Uterus (tissue), 4 donors: Measurements from ENCODE around the gene FAM13C. TPM values are rescaled to one million over a fixed set of nuclear protein-coding genes. Genes with fewer than 3 reads are reported as not detected.

Experiments
- DNase-seq, 2 donors: peaks; one replicate each; pipeline ENCODE4 v3.0.0-alpha.2; 2019 to 2020
- H3K27ac ChIP-seq, 2 donors: fragments of 200-600 bp; sonication (generic); 1 replicate in 1 of 2; 2 replicates in 1 of 2; pipeline ENCODE4 v1.5.1; 2016 to 2018
- H3K27me3 ChIP-seq, 2 donors: fragments of 200-600 bp; sonication (generic); one replicate each; pipeline ENCODE4 v1.5.1; 2018 to 2019; ENCODE audit warnings: control low read depth in 1 of 2
- H3K36me3 ChIP-seq, 2 donors: fragments of 200-600 bp; sonication (generic); one replicate each; pipeline ENCODE4 v1.5.1; 2019; ENCODE audit warnings: control low read depth in 1 of 2
- H3K4me1 ChIP-seq, 2 donors: fragments of 200-600 bp; sonication (generic); one replicate each; pipeline ENCODE4 v1.5.1; 2018 to 2019; ENCODE audit warnings: control low read depth in 1 of 2
- H3K4me3 ChIP-seq, 2 donors: fragments of 200-600 bp; sonication (generic); 1 replicate in 1 of 2; 2 replicates in 1 of 2; pipeline ENCODE4 v1.5.1; 2018 to 2019; ENCODE audit warnings: mild to moderate bottlenecking in 1 of 2
- H3K9me3 ChIP-seq, 2 donors: fragments of 200-600 bp; sonication (generic); one replicate each; pipeline ENCODE4 v1.5.1; 2019; ENCODE audit warnings: control low read depth in 1 of 2
- POLR2A ChIP-seq, 2 donors: fragments of 450-650 bp; IDR thresholded peaks; one replicate each; pipeline ENCODE4 v1.6.1; 2016; ENCODE audit warnings: antibody characterized with exemption in 2 of 2, mild to moderate bottlenecking in 1 of 2, moderate library complexity in 1 of 2
- intact Hi-C: fragments of 100-400 bp; cut with DNase I; formaldehyde crosslinking; loops from one replicate; pipeline ENCODE4 v1.15.1; 2023; ENCODE audit warnings: low total_unique reads
- total RNA-seq, 4 donors: library from RNA; depleted of rRNA in 3 of 4; stranded (reverse); fragments of >200 nt in 3 of 4; gene quantifications; one replicate each; pipeline versions ENCODE4 v1.1.0 to v1.2.4, GENCODE V29; 2014 to 2023
- TF ChIP-seq, protein P1 (sequence below), 4 experiments: fragments of 200-600 bp in 2 of 4; fragments of 450-650 bp in 2 of 4; sonication (generic) in 2 of 4; IDR thresholded peaks; one replicate each; pipeline ENCODE4 v1.5.1; 2016 to 2019; ENCODE audit warnings: antibody characterized with exemption in 4 of 4, mild to moderate bottlenecking in 2 of 4, moderate library complexity in 1 of 4
- donor health status: DM: yes; HTN: yes; CAD: no.

FAM13C gene
- total RNA-seq, 4 donors from 2014 or later: 18.7 to 29.2 (median 23.2) TPM

DNA sequence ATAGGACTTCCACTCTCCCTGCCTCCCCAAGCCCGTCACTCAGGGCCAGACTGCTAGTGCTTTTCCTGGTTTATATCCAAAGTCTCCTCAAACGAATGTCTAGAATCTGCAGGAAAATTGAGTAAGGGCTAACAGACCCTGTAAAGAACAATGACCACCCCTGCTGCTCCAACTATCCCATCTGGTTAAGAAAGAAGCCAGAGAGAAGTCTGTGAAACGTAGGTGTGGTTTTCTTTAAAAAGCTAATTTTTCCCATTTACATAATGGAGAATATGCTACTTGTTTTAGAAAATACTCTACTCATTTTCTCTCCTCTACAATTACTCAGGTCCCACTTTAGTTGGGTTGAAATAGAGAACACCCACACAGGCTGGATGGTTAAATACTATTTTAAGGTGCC, 72.5 kb downstream of the FAM13C start:
- H3K36me3 ChIP-seq: no peaks in the 10 kb centered on the region
- H3K9me3 ChIP-seq: no peaks in the 10 kb centered on the region
- DNase-seq: no peak
- no peak overlapping the region for H3K4me3 ChIP-seq
- H3K4me1 ChIP-seq: no peaks in the 10 kb centered on the region
- no peak overlapping the region for H3K27ac ChIP-seq
- intact Hi-C loops: no loop called here
- no peaks in the 10 kb centered on the region for H3K27me3 ChIP-seq
- TF ChIP-seq POLR2A (IDR thresholded peaks at IDR 0.05): no peak
- TF ChIP-seq, protein P1, sequence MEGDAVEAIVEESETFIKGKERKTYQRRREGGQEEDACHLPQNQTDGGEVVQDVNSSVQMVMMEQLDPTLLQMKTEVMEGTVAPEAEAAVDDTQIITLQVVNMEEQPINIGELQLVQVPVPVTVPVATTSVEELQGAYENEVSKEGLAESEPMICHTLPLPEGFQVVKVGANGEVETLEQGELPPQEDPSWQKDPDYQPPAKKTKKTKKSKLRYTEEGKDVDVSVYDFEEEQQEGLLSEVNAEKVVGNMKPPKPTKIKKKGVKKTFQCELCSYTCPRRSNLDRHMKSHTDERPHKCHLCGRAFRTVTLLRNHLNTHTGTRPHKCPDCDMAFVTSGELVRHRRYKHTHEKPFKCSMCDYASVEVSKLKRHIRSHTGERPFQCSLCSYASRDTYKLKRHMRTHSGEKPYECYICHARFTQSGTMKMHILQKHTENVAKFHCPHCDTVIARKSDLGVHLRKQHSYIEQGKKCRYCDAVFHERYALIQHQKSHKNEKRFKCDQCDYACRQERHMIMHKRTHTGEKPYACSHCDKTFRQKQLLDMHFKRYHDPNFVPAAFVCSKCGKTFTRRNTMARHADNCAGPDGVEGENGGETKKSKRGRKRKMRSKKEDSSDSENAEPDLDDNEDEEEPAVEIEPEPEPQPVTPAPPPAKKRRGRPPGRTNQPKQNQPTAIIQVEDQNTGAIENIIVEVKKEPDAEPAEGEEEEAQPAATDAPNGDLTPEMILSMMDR (IDR thresholded peaks at IDR 0.05): no peak

DNA sequence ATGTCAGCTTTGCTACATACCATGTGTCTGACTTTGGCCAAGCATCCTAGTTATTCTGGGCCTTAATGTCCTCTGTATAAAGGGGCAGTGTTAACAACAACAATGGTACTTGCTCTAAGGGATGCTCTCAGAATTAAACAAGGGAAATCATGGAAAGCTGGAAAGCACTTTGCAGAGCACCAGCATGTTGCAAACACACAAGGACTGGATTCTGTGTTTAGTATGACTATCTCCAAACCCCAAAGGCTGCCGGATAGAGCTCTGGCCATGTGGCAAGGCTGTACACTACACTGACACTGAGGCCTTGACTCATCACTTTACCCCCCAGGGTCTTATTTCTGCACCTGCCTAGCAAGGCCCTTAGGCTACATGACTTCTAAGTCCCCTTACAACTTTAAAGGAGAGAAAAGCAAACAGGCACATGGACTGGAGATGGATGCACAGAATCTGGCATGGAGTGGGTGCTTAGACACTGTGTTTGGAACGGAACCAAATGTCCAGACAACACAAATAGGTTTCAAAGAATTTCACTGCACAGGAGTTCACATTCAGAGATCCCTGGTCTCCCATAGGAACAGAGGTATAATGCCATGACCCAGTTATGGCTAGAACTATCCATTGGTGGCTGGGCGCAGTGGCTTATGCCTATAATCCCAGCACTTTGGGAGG, 74.6 kb downstream of the FAM13C start:
- intact Hi-C loops: no loop called here
- DNase-seq: no peak
- H3K9me3 ChIP-seq: no peaks in the 10 kb centered on the region
- no peak overlapping the region for H3K27ac ChIP-seq
- no peak overlapping the region for H3K4me3 ChIP-seq
- TF ChIP-seq POLR2A (IDR thresholded peaks at IDR 0.05): no peak
- TF ChIP-seq, protein P1 (IDR thresholded peaks at IDR 0.05): no peak
- no peaks in the 10 kb centered on the region for H3K4me1 ChIP-seq
- no peaks in the 10 kb centered on the region for H3K36me3 ChIP-seq
- H3K27me3 ChIP-seq: no peaks in the 10 kb centered on the region

DNA sequence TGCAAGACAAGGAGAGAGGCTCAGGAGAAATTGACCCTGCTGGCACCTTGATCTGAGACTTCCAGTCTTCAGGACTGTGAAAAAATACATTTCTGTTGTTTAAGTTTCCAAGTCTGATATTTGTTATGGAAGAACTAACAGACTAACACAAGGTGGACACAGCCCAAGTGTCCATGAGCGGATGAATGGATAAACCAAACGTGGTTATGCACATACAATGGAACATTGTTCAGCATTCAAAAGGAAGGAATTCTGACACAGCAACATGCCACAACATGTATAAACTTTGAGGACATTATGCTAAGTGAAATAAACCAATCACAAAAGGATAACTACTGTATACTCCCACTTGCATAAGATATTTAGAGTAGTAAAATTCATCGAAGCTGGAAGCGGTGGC, 76.5 kb downstream of the FAM13C start:
- intact Hi-C loops: no loop called here
- no peak overlapping the region for H3K27ac ChIP-seq
- H3K36me3 ChIP-seq: no peaks in the 10 kb centered on the region
- no peak for TF ChIP-seq POLR2A (IDR thresholded peaks at IDR 0.05)
- TF ChIP-seq, protein P1 (IDR thresholded peaks at IDR 0.05): no peak
- no peak for DNase-seq
- no peaks in the 10 kb centered on the region for H3K9me3 ChIP-seq
- H3K4me3 ChIP-seq: no peak overlapping the region
- no peaks in the 10 kb centered on the region for H3K27me3 ChIP-seq
- H3K4me1 ChIP-seq: no peaks in the 10 kb centered on the region

DNA sequence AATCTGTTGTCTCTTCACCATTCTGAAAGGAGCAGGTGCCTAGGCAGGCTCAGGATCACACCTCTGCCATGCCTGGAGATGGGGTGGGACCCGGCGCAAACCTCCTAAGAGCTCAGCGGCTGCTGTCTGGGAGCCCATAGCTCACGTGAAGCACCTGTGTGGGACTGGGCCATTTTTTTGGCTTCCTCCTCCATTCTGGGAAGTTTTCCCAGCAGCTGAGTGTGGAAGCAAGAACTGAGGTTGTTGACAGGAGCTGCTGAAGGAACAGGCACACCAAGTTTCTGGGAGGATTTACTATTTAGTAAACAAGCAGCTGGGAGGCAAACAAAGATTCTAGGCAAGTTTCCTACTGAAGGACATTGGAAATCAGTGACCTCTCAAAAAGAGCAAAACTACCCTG, 77.3 kb downstream of the FAM13C start:
- Histone ChIP-seq H3K9me3 (no peaks in the 10 kb centered on the region), H3K36me3 (no peaks in the 10 kb centered on the region), H3K27ac (no peak overlapping the region), H3K27me3 (no peaks in the 10 kb centered on the region), H3K4me3 (no peak overlapping the region), H3K4me1 (no peaks in the 10 kb centered on the region)
- TF ChIP-seq POLR2A (IDR thresholded peaks at IDR 0.05): no peak
- TF ChIP-seq, protein P1 (IDR thresholded peaks at IDR 0.05): no peak
- intact Hi-C loops: no loop called here
- DNase-seq: no peak

DNA sequence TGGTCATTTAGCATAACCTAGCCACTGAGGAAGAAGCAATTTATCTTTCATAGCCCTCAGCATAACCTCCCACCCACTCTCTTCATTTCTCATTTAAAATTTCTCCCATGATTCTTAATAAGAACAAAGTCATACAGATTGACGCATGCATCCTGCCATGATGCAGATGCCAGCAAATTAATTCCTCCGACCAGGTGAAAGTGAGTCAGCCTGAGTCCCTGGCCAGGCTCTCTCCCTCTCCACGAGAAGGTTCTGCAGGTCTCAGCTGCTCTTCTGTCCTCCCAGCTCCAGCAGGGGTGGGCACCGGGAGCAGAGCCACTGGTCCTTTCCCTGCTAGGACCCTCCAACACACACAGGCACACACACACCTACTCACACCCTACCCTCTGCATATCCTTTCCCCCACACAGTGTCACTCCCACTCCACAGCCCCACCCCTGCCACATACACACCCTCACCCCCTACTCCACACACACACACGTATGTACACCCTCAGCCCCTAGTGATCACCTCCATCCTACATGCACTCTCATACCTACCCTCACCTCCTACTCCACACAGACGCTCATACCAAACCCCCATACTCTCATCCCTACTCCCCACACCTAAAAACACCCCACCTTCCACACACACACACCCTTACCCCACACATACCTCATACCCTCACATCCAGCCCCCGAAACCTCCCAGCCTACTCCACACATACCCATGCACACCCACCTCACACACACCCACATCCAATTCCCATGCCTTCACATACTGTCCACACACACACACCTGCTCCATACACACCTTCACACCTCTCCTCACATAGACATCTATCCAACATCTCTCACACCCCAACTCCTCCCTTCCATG, 78.0 kb downstream of the FAM13C start:
- Histone ChIP-seq H3K27ac (no peak overlapping the region), H3K4me1 (no peaks in the 10 kb centered on the region), H3K4me3 (no peak overlapping the region), H3K9me3 (no peaks in the 10 kb centered on the region), H3K27me3 (no peaks in the 10 kb centered on the region), H3K36me3 (no peaks in the 10 kb centered on the region)
- TF ChIP-seq, protein P1 (IDR thresholded peaks at IDR 0.05): no peak
- TF ChIP-seq POLR2A (IDR thresholded peaks at IDR 0.05): no peak
- no peak for DNase-seq
- intact Hi-C loops: no loop called here
